CD4-positive, alpha-beta T cell treated with Interleukin-15 for 4 hours (primary cell): ENCODE measurements around the gene PTX4.

Experiments
- DNase-seq: peaks from one replicate; pipeline ENCODE4 v3.0.0-alpha.2; 2020; ENCODE audit warnings: low spot score

The PTX4 gene

DNA sequence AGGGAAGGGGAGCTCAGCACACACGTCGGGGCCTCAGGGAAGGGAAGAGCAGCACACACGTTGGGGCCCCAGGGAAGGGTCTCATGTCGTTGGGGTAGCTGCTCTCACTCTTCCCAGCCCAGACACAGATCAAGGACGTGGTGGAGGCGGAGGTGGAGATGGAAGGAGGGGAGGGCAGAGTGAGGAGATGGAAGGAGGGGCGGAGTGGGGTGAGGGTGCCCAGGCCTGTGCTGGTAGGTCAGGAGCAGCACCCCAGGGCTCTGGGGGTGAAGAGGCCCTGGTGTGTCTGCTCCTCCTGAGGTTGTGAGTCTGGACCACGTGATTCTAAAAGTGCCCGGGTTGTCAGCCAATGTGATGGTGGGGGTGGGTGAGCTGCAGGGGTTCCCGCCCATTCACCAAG, 28.8 kb downstream of the PTX4 start:
- DNase-seq = no peak

DNA sequence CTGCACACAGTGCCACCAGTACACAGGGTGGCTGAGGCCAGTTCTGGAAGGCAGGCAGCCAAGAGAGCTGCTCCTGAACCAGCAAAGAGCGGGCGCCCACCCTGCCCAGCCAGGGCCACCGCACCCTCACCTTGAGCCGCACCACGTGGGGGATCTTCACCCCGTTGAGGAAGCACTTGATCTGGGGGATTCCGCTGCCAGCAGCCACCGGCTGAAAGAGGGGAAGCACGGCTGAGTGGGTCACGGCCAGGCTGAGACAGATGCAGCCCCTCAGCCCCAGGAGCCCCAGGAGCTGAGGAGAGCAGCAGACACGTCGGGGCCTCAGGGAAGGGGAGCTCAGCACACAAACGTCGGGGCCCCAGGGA, 29.8 kb downstream of the PTX4 start:
- DNase-seq = no peak

DNA sequence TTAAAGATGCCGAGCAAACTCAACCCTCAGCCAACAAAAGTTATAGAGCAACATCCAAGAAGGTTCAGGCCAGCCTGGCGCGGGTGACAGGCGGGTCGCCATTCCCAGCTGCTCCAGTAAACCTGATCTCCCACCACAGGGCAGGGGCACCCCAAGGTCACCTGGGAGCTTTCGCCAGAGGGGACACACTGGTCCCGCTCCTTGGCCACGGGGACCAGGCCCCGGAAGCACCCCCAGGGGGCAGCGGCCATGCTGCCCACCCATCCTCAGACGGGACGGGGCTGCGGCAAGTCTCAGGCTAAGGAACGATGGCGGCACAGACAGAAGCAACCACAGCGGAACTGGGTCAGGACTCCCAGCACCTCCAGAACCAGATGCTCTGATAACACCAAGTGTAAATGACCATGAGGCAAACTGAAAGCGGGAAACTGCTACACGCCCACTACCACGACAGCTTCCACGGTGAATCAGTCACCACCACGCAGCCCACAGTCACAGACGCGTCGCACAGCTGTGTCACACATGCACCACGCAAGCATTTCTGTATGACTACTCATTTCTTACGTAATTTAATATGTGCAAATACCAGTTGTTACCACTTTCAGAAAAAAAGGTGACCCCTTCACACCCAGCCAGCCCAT, 30.3 kb downstream of the PTX4 start:
- no peak for DNase-seq

DNA sequence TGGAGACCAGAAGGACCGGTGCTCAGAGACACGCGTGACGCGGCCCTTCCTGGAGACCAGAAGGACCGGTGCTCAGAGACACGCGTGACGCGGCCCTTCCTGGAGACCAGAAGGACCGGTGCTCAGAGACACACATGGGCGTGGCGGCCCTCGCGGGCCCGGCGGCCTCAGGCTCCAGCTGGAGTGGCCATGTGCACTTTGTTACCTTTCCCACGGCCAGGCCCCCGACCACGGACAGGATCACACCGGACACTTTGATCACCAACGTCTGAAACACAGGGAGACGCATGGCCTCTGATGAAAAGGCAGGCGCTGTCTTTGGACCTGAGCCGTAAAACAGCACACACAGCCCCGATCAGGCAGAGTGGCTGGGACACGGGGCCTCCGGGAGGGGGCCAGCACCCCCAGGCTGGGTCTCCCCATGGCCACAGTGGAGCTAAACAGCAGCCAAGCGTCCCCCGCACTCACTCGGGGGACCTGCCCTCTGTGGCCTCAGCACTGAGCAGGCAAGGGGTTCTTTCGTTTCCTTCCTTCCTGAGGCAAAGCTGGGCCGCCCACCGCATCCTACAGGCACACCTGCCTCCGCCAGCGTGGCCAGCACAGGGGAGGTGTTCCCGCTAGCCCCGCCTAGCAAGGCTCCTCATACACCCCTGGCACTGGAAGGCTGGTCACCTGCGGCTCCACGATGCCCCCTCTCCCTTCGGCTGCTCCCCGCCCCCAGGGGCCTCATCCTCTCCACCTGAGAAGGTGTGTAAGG, 31.1 kb downstream of the PTX4 start:
- DNase-seq = no peak

DNA sequence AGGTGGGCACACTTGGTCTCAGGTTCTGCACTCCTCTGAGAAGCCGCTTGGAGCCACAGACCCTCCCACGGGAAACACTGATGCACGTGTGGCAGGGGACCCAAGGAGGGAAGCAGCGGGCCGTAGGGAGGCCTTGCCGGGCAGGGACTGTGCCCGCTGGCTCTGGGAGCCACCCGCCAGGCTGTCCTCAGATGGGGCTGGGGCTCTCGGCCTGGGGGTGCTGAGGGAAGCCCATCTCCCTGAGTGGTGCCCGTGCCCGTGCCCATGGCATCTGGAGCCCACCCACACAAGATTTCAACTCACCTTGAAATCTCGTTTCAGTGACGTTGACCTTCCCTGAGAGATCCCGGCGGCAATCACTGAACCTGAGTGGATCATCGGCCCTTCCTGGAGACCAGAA, 31.8 kb downstream of the PTX4 start:
- DNase-seq = no peak

GRCh38 chr16:1455190-1456171, 33.3 kb downstream of the PTX4 start:
- DNase-seq = no peak

DNA sequence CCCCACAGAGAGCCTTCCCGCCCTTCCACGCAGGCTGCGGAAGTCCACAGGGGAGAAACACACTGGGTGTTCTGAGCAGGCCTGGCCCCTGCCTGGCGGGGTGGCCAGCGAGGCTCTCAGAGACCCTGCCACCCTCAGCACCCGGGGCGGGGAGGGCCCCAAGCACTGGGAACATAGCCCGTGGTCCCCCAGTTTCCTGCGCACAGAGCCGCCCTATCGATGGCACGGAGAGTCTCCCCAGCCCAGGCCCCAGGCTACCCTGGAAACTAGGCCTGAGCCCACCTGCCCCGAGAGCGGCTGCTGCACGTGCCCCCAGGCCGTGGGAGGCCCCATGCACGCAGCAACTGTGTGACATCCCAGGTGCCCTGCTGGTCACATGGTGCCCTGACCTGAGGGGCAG, 34.2 kb downstream of the PTX4 start:
- DNase-seq = no peak

DNA sequence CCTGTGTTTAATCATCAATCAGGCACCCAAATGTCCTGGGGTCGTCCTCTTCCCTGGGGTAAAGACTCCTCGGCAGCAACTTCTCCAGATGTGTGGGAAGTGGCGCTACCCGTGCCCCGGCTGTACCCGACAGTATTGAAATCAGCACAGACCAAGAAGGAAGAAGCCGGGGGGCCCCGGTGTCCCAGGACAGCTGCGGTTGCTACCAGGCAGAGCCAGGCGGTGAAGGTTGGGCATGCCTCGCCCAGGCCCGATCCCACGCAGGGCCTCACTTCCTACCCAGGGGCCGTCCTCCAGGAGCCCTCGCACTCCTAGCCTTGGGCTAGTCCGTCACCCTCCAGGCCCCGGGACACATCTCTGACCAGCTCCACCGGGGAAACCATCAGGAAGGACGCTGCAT, 35.4 kb downstream of the PTX4 start:
- no peak for DNase-seq

GRCh38 chr16:1452530-1452929, 36.2 kb downstream of the PTX4 start:
- DNase-seq = no peak

- no peak for DNase-seq
Measured at GRCh38 chr16:1451702-1452392, 36.9 kb downstream of the PTX4 start.

- DNase-seq = no peak
Measured at GRCh38 chr16:1450841-1451240, 37.9 kb downstream of the PTX4 start.

DNA sequence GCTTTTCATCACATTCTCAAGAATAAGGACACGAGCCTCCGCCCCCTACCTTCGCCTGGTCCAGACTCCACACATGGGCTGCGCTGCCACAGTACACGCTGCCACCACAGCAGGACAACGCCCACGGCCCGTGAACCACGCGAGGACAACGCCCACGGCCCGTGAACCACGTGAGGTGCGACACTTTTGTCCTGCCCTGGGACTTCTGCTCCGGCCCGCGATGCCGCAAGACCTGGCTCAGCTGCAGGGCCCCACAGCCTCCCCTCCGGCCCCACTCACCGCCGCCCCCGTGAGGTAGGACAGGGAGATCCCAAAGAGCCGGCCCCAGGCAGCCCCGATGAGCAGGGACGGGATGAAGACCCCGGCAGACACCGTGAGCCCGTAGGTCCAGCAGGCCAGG, 38.5 kb downstream of the PTX4 start:
- no peak for DNase-seq

- DNase-seq = no peak
Measured at GRCh38 chr16:1449201-1449788, 39.4 kb downstream of the PTX4 start.

- DNase-seq = no peak
Measured at GRCh38 chr16:1448536-1449116, 40.1 kb downstream of the PTX4 start.

DNA sequence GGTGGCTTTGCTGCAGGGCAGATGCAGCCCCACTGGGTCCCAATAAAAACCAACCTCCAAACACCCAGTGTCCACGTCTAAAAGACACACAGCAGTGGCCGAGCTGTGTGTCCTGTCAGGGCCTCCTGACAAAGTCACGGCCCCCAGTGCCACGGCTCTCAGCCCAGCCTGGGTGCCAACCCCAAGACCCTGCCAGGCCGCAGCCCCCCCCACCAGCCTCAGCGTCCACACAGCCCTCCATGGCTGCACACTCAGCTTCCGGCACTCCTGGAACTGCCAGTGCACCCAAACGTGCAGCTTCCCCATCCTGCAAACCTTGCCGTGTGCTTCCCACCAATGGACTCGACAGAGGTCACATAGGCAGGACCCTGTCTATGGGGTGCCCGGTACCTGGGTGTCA, 40.8 kb downstream of the PTX4 start:
- no peak for DNase-seq

DNA sequence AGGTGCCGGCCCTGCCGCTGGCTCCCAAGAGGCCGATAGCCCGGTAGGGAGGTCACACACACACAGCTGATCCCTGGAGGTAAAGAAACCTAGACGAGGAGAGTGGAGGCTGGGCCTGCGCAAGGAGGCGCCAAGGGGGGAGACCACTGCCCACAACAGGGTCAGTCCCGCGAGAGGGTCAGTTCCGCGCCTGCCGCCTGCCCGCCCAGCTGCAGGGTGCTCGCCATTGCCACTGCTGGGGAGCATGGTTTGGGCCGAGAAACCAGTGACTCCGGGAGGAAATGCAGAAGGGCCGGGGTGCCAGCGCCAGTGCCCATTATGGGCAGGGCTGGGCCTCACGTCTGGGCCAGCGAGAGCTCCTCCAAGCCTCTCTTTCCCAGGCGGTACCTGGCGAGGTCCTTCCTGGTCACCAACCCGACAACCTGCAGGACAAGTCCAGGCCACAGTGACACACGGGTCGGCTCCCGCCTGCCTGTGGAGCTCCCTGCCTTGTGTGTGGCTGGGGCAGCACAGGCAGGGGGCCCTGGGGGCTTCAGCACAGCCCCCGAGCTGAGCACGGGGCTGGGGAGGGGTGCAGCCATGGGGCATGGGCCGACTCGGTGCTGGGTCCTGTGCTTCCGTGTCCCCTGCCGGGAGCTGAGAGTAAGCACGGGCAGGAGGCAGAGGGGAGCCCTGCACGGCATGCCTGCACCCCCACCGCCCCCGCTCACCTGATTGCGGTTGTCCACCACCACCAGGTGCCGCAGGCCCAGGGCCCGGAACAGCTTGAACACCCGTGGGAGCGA, 42.3 kb downstream of the PTX4 start:
- no peak for DNase-seq

DNA sequence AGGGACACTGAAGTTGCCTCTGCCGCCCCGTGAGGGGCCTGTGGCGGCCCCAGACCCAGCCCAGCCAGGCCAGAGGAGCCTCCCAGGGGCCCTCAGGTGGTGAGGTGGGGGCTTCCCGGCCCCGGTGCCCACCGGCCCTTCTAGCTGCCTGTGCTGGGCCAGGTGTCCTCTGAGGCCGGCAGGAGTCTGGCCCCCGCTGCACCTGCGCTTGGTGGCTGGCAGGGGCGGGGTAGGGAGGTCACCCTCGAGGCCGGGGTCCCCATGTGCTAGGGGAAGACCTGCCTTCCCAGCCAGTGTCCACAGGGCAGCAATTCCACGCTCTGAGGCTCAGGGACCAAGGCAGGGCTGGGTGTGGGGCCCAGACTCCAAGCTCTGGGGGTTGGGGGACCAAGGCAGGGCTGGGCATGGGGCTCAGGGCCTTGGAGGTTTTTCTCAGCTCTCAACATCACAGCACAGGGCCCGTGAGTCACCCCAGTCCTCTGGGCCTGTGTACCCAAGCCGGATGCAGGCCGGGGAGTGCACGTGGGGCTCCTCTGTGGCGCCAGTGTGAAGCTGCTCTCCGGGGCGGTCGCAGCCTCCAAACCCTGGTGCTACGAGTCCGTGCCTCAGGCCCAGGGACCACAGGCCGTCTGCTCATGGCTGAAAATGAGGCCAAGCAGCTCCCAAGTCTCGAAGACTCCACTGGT, 43.1 kb downstream of the PTX4 start:
- no peak for DNase-seq

- no peak for DNase-seq
Measured at GRCh38 chr16:1444730-1445517, 43.8 kb downstream of the PTX4 start.
